ENCODE data around the gene CDKAL1. TPM values are rescaled to one million over a fixed set of nuclear protein-coding genes. Genes with fewer than 3 reads are reported as not detected.

The CDKAL1 gene
- total and polyA plus RNA-seq, 2 of the 8 experiments (the other 6 are each of a cell fraction or from before 2014, with no cell fraction given) = 8.4 to 24.6 TPM

DNA sequence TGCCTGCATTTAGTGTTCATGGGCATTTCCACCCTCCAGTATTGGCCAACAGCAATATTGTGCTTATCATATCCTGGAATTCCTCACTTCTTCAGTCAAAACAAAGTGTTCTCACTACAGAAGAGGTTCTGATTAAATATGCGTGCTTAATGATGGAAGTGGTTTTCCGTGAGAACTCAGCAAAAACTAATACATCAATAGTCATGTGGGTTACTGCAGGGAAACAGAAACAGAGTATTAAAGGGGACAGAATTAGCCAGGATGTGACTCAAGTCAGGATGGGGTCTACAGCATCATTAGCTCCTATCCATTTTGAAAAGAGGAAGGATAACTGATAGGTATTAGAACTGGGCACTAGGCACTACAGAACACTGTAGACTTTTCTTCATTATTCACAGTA is 384.6 kb downstream of the CDKAL1 start (continued):
- TF ChIP-seq GTF2F1 (IDR thresholded peaks at IDR 0.05; ENCODE audit: borderline replicate concordance, low read depth, low read length) = no peak
- no peak for TF ChIP-seq TAF7 (optimal IDR thresholded peaks at IDR 0.05; ENCODE audit: borderline replicate concordance, low read depth, low read length)

Measured in H1 (cell line).